ENCODE results near the gene DOCK9.

GRCh38 chr13:98921786-98922185 lies 56.1 kb downstream of the DOCK9 start:
- TF ChIP-seq ZNF398 (CRISPR knock-in tag; IDR thresholded peaks at IDR 0.05) = no peak
- no peak for TF ChIP-seq SAP30 (IDR thresholded peaks at IDR 0.05; ENCODE audit: borderline replicate concordance, insufficient read depth, low read depth, low read length, poor library complexity, severe bottlenecking)
- TF ChIP-seq CTCF (IDR thresholded peaks at IDR 0.05 in 2 of 3, conservative IDR thresholded peaks at IDR 0.05 in 1 of 3; ENCODE audit: insufficient read depth in 2 of 3, low read depth in 1 of 3, low read length in 3 of 3) = no peak

All from K562 (cell line).